Measurements from ENCODE around the gene PDE6H. TPM values are rescaled to one million over a fixed set of nuclear protein-coding genes. Genes with fewer than 3 reads are reported as not detected.

PDE6H gene
- total RNA-seq, 1 experiment from 2014 or later = not detected

DNA sequence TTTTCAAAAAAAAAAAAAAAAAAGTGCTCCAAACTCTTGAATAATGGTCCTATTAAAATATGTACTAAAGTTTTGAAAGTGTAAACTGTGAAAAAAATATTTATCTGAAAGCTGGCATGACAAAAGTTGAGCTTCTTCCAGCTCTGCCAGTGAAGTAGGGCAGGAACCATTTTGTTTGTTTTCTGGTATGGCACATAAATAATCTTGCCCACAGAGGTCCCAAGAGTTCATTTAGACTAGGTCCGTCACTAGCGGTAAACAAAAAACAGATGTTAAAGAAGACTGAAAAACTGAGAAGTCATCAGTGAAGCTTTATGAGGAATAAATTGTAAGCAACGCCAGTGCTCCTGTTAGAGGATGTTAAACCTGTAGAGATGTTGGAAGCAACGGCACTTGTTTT lies 41.5 kb upstream of the PDE6H start:
- CTCF ChIA-PET = interaction anchor here (0.7 kb wide), 1 partner anchor 493 kb away, joined by 4 read pairs; no protein-coding TSS in a partner anchor
- Mint-ChIP-seq H3K36me3 (ENCODE audit: insufficient read depth, unreplicated experiment) (peaks cover 7% of the 10 kb centered on the region), H3K9me3 (ENCODE audit: unreplicated experiment) (peaks cover 10% of the 10 kb centered on the region), H3K27ac (ENCODE audit: unreplicated experiment) (no peak overlapping the region), H3K27me3 (ENCODE audit: insufficient read depth, unreplicated experiment) (no peaks in the 10 kb centered on the region), H3K4me3 (ENCODE audit: unreplicated experiment) (no peak overlapping the region), H3K4me1 (ENCODE audit: low read depth, unreplicated experiment) (peaks cover 49% of the 10 kb centered on the region)
- no TSS peak for BruUV-seq (replicated peaks)
- intact Hi-C loops (cut with micrococcal nuclease; ENCODE audit: unreplicated experiment) = no loop called here
- Histone ChIP-seq H3K27me3 (replicated peaks; ENCODE audit: control insufficient read depth, insufficient read depth, low read length) (no peaks in the 10 kb centered on the region), H3K36me3 (ENCODE audit: control insufficient read depth, insufficient read depth, low read length) (no peaks in the 10 kb centered on the region), H3K9me3 (no peaks in the 10 kb centered on the region), H3K4me3 (ENCODE audit: low read depth, low read length) (no peak overlapping the region), H3K4me1 (peaks cover 70% of the 10 kb centered on the region)
- POLR2A ChIA-PET = no interaction called here
- TF ChIP-seq CTCF (IDR thresholded peaks at IDR 0.05; ENCODE audit: insufficient read depth in 1 of 2, low read depth in 1 of 2, low read length in 1 of 2, severe bottlenecking in 1 of 2, unreplicated experiment in 1 of 2) = no peak
- DNase-seq = no peak

GRCh38 chr12:14931791-14932560 lies 40.9 kb upstream of the PDE6H start:
- H3K9me3 Mint-ChIP-seq (ENCODE audit: unreplicated experiment) = peaks cover 10% of the 10 kb centered on the region
- no peak overlapping the region for H3K27ac Mint-ChIP-seq (ENCODE audit: unreplicated experiment)
- H3K4me3 Mint-ChIP-seq (ENCODE audit: unreplicated experiment) = no peak overlapping the region
- H3K36me3 ChIP-seq (ENCODE audit: control insufficient read depth, insufficient read depth, low read length) = no peaks in the 10 kb centered on the region
- DNase-seq = no peak
- intact Hi-C loops (cut with micrococcal nuclease; ENCODE audit: unreplicated experiment) = no loop called here
- no peak for TF ChIP-seq CTCF (IDR thresholded peaks at IDR 0.05; ENCODE audit: insufficient read depth in 1 of 2, low read depth in 1 of 2, low read length in 1 of 2, severe bottlenecking in 1 of 2, unreplicated experiment in 1 of 2)
- H3K27me3 ChIP-seq (replicated peaks; ENCODE audit: control insufficient read depth, insufficient read depth, low read length) = no peaks in the 10 kb centered on the region
- BruUV-seq (replicated peaks) = no TSS peak
- no peaks in the 10 kb centered on the region for H3K9me3 ChIP-seq
- ChIA-PET CTCF (interaction anchor here (0.7 kb wide), 1 partner anchor 492 kb away, joined by 4 read pairs; no protein-coding TSS in a partner anchor), POLR2A (no interaction called here)
- H3K4me1 ChIP-seq = peaks cover 70% of the 10 kb centered on the region
- no peak overlapping the region for H3K4me3 ChIP-seq (ENCODE audit: low read depth, low read length)
- no peaks in the 10 kb centered on the region for H3K27me3 Mint-ChIP-seq (ENCODE audit: insufficient read depth, unreplicated experiment)
- peaks cover 49% of the 10 kb centered on the region for H3K4me1 Mint-ChIP-seq (ENCODE audit: low read depth, unreplicated experiment)
- H3K36me3 Mint-ChIP-seq (ENCODE audit: insufficient read depth, unreplicated experiment) = peaks cover 7% of the 10 kb centered on the region

GRCh38 chr12:14934511-14934910 lies 38.3 kb upstream of the PDE6H start:
- H3K27me3 ChIP-seq (replicated peaks; ENCODE audit: control insufficient read depth, insufficient read depth, low read length) = no peaks in the 10 kb centered on the region
- no peak for TF ChIP-seq CTCF (IDR thresholded peaks at IDR 0.05; ENCODE audit: insufficient read depth in 1 of 2, low read depth in 1 of 2, low read length in 1 of 2, severe bottlenecking in 1 of 2, unreplicated experiment in 1 of 2)
- H3K9me3 ChIP-seq = no peaks in the 10 kb centered on the region
- H3K4me1 ChIP-seq = peaks cover 49% of the 10 kb centered on the region
- no peak overlapping the region for H3K4me3 Mint-ChIP-seq (ENCODE audit: unreplicated experiment)
- DNase-seq = no peak
- no peaks in the 10 kb centered on the region for H3K36me3 ChIP-seq (ENCODE audit: control insufficient read depth, insufficient read depth, low read length)
- peaks cover 10% of the 10 kb centered on the region for H3K9me3 Mint-ChIP-seq (ENCODE audit: unreplicated experiment)
- no TSS peak for BruUV-seq (replicated peaks)
- peak overlapping the region; percentile 33 for H3K27ac Mint-ChIP-seq (ENCODE audit: unreplicated experiment)
- CTCF ChIA-PET = interaction anchor here (0.8 to 1.1 kb wide), 2 partner anchors 61 to 86 kb away, joined by 3 to 4 read pairs; no protein-coding TSS in a partner anchor
- H3K27me3 Mint-ChIP-seq (ENCODE audit: insufficient read depth, unreplicated experiment) = no peaks in the 10 kb centered on the region
- no peaks in the 10 kb centered on the region for H3K36me3 Mint-ChIP-seq (ENCODE audit: insufficient read depth, unreplicated experiment)
- peaks cover 36% of the 10 kb centered on the region for H3K4me1 Mint-ChIP-seq (ENCODE audit: low read depth, unreplicated experiment)
- H3K4me3 ChIP-seq (ENCODE audit: low read depth, low read length) = no peak overlapping the region
- POLR2A ChIA-PET = no interaction called here
- intact Hi-C loops (cut with micrococcal nuclease; ENCODE audit: unreplicated experiment) = loop anchor here (2.0 kb wide), 1 partner anchor 16 kb away; no protein-coding TSS in a partner anchor
